HepG2 (cell line): Measurements from ENCODE around the gene ABHD15. TPM values are rescaled to one million over a fixed set of nuclear protein-coding genes. Genes with fewer than 3 reads are reported as not detected.

Experiments used
- ARNT ChIP-seq: fragments of 450-650 bp; IDR thresholded peaks from 2 replicates; pipeline ENCODE4 v1.6.1; 2017
- ATF3 ChIP-seq: sonication (generic); formaldehyde crosslinking; IDR thresholded peaks from 2 replicates; pipeline ENCODE4 v1.4.0; 2020; ENCODE audit warnings: missing genetic modification reagents
- ELF1 ChIP-seq: sonication (generic); formaldehyde crosslinking; IDR thresholded peaks from 2 replicates; pipeline ENCODE4 v1.4.0; 2020; ENCODE audit warnings: missing genetic modification reagents
- GLMP ChIP-seq: sonication (generic); formaldehyde crosslinking; IDR thresholded peaks from 2 replicates; pipeline ENCODE4 v1.9.0; 2021; ENCODE audit warnings: missing genetic modification reagents, mild to moderate bottlenecking, borderline replicate concordance
- HHEX ChIP-seq: IDR thresholded peaks from 2 replicates; pipeline ENCODE4 v1.6.1; 2016; ENCODE audit warnings: control low read depth
- KDM1A ChIP-seq: IDR thresholded peaks from 2 replicates; pipeline ENCODE4 v1.6.1; 2016; ENCODE audit warnings: missing compliant biosample characterization
- KDM6A ChIP-seq: IDR thresholded peaks from 2 replicates; pipeline ENCODE4 v1.6.1; 2016; ENCODE audit warnings: low read depth
- NFAT5 ChIP-seq: sonication (generic); formaldehyde crosslinking; IDR thresholded peaks from 2 replicates; pipeline ENCODE4 v1.4.0; 2020; ENCODE audit warnings: missing genetic modification reagents
- ONECUT2 ChIP-seq: sonication (generic); formaldehyde crosslinking; IDR thresholded peaks from 2 replicates; pipeline ENCODE4 v1.4.0; 2020; ENCODE audit warnings: missing genetic modification reagents
- SALL1 ChIP-seq: sonication (generic); formaldehyde crosslinking; IDR thresholded peaks from 2 replicates; pipeline ENCODE4 v1.8.0; 2022; ENCODE audit warnings: mild to moderate bottlenecking, missing genetic modification reagents
- SAP130 ChIP-seq: IDR thresholded peaks from 2 replicates; pipeline ENCODE4 v1.6.1; 2016; ENCODE audit warnings: low read depth
- TGIF2 ChIP-seq: IDR thresholded peaks from 2 replicates; pipeline ENCODE4 v1.6.1; 2016; ENCODE audit warnings: control low read depth, missing compliant biosample characterization
- ZBTB46 ChIP-seq: sonication (generic); formaldehyde crosslinking; IDR thresholded peaks from 2 replicates; pipeline ENCODE4 v1.4.0; 2020; ENCODE audit warnings: mild to moderate bottlenecking, missing genetic modification reagents, borderline replicate concordance
- ZNF484 ChIP-seq: sonication (generic); formaldehyde crosslinking; IDR thresholded peaks from 2 replicates; pipeline ENCODE4 v1.5.1; 2020; ENCODE audit warnings: mild to moderate bottlenecking, low read depth, missing genetic modification reagents, borderline replicate concordance
- polyA plus RNA-seq, 8 experiments: library from polyadenylated mRNA; depleted of rRNA in 3 of 8; stranded (reverse) in 7 of 8; unstranded in 1 of 8; fragments of >200 nt; fragmentation: Illumina TruSeq in 4 of 8; extraction: Trizol in 4 of 8; gene quantifications; 2 replicates each; pipeline versions ENCODE4 v1.2.1 to v1.2.3, GENCODE V29; 2011 to 2016; ENCODE audit warnings: low read depth in 4 of 8, missing spikeins in 1 of 8, mixed read lengths in 1 of 8; ENCODE audit not compliant: insufficient read depth in 1 of 8
- total RNA-seq, 5 experiments: library from RNA; depleted of rRNA; stranded (reverse); fragments of >200 nt; fragmentation: Illumina TruSeq; extraction: Trizol; gene quantifications; 2 replicates each; pipeline ENCODE4 v1.2.3, GENCODE V29; 2016; ENCODE audit warnings: low read depth in 1 of 5
- TF ChIP-seq, protein P1 (sequence below): sonication (generic); formaldehyde crosslinking; IDR thresholded peaks from 2 replicates; pipeline ENCODE4 v1.8.0; 2022; ENCODE audit warnings: mild to moderate bottlenecking, missing genetic modification reagents; ENCODE audit not compliant: insufficient replicate concordance
- TF ChIP-seq, protein P2 (sequence below): IDR thresholded peaks from 2 replicates; pipeline ENCODE4 v1.6.1; 2012; ENCODE audit warnings: low read depth, low read length, improper control_type of control experiment

Gene ABHD15
- total and polyA plus RNA-seq, 2 of the 13 experiments (the other 11 are each of a cell fraction or from before 2014, with no cell fraction given): 2.4 to 7.7 TPM

DNA sequence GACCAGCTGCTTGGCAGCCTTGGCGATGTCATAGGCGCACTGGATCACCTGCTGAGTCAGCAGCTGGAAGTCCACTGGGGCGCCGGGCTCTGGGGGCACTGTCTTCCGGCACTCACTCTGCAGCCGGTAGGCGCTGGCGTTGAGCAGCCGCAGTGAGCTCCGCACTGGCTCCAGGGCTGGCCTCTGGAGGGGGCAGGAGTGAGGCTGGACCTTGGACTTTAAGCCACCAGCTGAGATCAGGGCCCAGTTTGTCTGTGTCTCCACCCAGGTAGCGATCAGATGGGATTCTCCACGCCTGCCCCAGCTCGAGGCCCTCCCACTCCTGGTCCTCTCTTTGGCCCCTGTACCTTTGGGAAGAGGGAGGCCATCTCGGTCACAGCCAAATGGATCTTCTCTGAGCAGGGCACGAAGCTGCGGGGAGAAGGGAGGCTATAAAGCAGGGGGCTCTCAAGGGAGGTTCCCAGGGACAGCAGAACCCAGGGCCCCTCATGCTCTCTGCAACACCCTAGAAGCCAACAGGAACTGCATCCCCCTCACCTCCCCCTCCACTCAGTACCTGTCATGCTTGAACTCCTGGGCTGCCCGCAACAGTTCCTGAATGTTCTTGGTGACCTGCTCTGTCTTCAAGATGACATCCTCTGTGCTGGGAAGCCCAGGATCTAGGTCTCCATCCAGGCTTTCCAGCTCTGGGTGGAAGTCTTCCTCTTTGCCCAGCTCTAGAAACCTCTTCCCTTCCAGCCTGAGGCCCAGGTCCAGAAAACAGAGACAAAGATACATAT, 8.1 kb upstream of the ABHD15 start (continued):
- TF ChIP-seq ATF3 (peak; percentile 47; the same call in 1 of the 2 replicates), ELF1 (peak; percentile 74), HHEX (CRISPR knock-in tag) (no peak), ONECUT2 (CRISPR knock-in tag) (no peak), SALL1 (CRISPR knock-in tag) (peak; percentile 93), KDM1A (no peak; the same call in 1 of the 2 replicates), ARNT (no peak), KDM6A (CRISPR knock-in tag) (peak; percentile 92), ZBTB46 (CRISPR knock-in tag) (no peak), GLMP (CRISPR knock-in tag) (no peak), TGIF2 (CRISPR knock-in tag) (peak; percentile 88; the same call in 1 of the 2 replicates), SAP130 (peak; percentile 91), NFAT5 (CRISPR knock-in tag) (no peak), ZNF484 (CRISPR knock-in tag) (no peak)
- TF ChIP-seq, protein P1, sequence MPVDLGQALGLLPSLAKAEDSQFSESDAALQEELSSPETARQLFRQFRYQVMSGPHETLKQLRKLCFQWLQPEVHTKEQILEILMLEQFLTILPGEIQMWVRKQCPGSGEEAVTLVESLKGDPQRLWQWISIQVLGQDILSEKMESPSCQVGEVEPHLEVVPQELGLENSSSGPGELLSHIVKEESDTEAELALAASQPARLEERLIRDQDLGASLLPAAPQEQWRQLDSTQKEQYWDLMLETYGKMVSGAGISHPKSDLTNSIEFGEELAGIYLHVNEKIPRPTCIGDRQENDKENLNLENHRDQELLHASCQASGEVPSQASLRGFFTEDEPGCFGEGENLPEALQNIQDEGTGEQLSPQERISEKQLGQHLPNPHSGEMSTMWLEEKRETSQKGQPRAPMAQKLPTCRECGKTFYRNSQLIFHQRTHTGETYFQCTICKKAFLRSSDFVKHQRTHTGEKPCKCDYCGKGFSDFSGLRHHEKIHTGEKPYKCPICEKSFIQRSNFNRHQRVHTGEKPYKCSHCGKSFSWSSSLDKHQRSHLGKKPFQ: no peak
- TF ChIP-seq, protein P2, sequence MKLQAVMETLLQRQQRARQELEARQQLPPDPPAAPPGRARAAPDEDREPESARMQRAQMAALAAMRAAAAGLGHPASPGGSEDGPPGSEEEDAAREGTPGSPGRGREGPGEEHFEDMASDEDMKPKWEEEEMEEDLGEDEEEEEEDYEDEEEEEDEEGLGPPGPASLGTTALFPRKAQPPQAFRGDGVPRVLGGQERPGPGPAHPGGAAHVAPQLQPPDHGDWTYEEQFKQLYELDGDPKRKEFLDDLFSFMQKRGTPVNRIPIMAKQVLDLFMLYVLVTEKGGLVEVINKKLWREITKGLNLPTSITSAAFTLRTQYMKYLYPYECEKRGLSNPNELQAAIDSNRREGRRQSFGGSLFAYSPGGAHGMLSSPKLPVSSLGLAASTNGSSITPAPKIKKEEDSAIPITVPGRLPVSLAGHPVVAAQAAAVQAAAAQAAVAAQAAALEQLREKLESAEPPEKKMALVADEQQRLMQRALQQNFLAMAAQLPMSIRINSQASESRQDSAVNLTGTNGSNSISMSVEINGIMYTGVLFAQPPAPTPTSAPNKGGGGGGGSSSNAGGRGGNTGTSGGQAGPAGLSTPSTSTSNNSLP: no peak
